ENCODE data around the gene HEG1.

Gene HEG1

GRCh38 chr3:124937049-124937448 is 118.7 kb downstream of the HEG1 start:
- TF ChIP-seq SPI1 (IDR thresholded peaks at IDR 0.05; ENCODE audit: borderline replicate concordance, low read depth): no peak
- TF ChIP-seq POLR2AphosphoS5 (IDR thresholded peaks at IDR 0.05; ENCODE audit: low read depth): no peak
- TF ChIP-seq REST (IDR thresholded peaks at IDR 0.05; ENCODE audit: insufficient replicate concordance, low read depth): no peak
- no peak for TF ChIP-seq GABPA (IDR thresholded peaks at IDR 0.05; ENCODE audit: low read depth)
- no peak for TF ChIP-seq CTCF (IDR thresholded peaks at IDR 0.05; ENCODE audit: insufficient read depth, low read length)
- no peak for DNase-seq (ENCODE audit: low read depth in 1 of 2, low spot score in 1 of 2)
- H3K4me3 ChIP-seq (replicated peaks; ENCODE audit: insufficient read depth, low read length): no peak overlapping the region
- H3K27me3 ChIP-seq (ENCODE audit: insufficient read depth, poor library complexity, severe bottlenecking): peaks cover 3% of the 10 kb centered on the region
- no peak overlapping the region for H3K27ac ChIP-seq (replicated peaks)

- H3K27me3 ChIP-seq (ENCODE audit: insufficient read depth, poor library complexity, severe bottlenecking): peaks cover 3% of the 10 kb centered on the region
- no peak overlapping the region for H3K4me3 ChIP-seq (replicated peaks; ENCODE audit: insufficient read depth, low read length)
- DNase-seq (ENCODE audit: low read depth in 1 of 2, low spot score in 1 of 2): no peak
- no peak for TF ChIP-seq REST (IDR thresholded peaks at IDR 0.05; ENCODE audit: insufficient replicate concordance, low read depth)
- no peak for TF ChIP-seq CTCF (IDR thresholded peaks at IDR 0.05; ENCODE audit: insufficient read depth, low read length)
- no peak for TF ChIP-seq SPI1 (IDR thresholded peaks at IDR 0.05; ENCODE audit: borderline replicate concordance, low read depth)
- H3K27ac ChIP-seq (replicated peaks): no peak overlapping the region
Observed at GRCh38 chr3:124935794-124936542, 119.8 kb downstream of the HEG1 start.

GRCh38 chr3:124935264-124935663 is 120.5 kb downstream of the HEG1 start:
- H3K27ac ChIP-seq (replicated peaks): no peak overlapping the region
- DNase-seq (ENCODE audit: low read depth in 1 of 2, low spot score in 1 of 2): no peak
- TF ChIP-seq GABPA (IDR thresholded peaks at IDR 0.05; ENCODE audit: low read depth): no peak
- no peak for TF ChIP-seq CTCF (IDR thresholded peaks at IDR 0.05; ENCODE audit: insufficient read depth, low read length)
- TF ChIP-seq SPI1 (IDR thresholded peaks at IDR 0.05; ENCODE audit: borderline replicate concordance, low read depth): no peak
- no peak for TF ChIP-seq POLR2AphosphoS5 (IDR thresholded peaks at IDR 0.05; ENCODE audit: low read depth)
- TF ChIP-seq REST (IDR thresholded peaks at IDR 0.05; ENCODE audit: insufficient replicate concordance, low read depth): no peak
- H3K27me3 ChIP-seq (ENCODE audit: insufficient read depth, poor library complexity, severe bottlenecking): peaks cover 3% of the 10 kb centered on the region
- H3K4me3 ChIP-seq (replicated peaks; ENCODE audit: insufficient read depth, low read length): no peak overlapping the region

Data from HL-60 (cell line).